ENCODE data around the gene MKNK2.
A peak's percentile ranks its signal among the peaks of the same experiment; 100 is the strongest.

Gene MKNK2

DNA sequence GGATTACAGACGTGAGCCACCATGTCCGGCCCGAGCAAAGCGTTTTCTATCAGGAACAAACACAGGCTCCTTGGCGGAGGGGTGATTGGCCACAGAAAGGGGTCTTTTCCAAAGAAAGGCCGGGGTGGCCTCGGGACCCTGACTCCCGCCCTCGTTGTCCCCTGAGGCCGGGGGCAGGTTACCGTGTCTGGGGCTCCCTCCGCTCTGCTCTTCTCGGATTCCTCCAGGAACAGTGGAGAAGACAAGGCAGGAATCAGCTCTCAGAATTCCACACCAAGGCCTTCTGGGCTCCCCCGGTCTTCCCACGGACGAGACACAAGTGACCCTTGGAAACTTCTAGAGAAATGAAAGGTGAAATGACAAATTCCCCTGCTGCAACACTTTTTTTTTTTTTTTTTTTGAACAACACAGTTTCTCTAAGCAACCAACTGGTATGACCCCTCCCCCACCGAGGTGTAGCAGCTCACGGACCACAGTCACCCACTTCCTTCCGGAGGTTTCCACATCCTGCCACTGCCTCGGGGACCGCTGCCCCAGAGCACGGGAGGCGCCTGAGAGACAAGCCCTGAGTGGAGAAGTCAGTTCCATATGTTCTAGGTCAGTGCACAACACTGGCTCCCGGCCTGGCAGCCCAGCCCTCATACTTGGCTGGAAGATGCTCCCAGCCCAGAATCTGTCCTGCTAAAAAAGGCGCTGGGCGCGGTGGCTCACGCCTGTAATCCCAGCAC, 34.1 kb upstream of the MKNK2 start:
- DNase-seq (ENCODE audit: low read depth in 2 of 2) = peak; percentile 33 to 64
- no peak for TF ChIP-seq CTCF (IDR thresholded peaks at IDR 0.05; ENCODE audit: low read depth, low read length)
- H3K4me3 ChIP-seq (replicated peaks in 1 of 2; ENCODE audit: low read depth in 2 of 2, low read length in 2 of 2) = no peak overlapping the region

- no peak for TF ChIP-seq CTCF (IDR thresholded peaks at IDR 0.05; ENCODE audit: low read depth, low read length)
- no peak for DNase-seq (ENCODE audit: low read depth in 2 of 2)
- H3K4me3 ChIP-seq (replicated peaks in 1 of 2; ENCODE audit: low read depth in 2 of 2, low read length in 2 of 2) = no peak overlapping the region
Observed at GRCh38 chr19:2083174-2083854, 32.3 kb upstream of the MKNK2 start.

DNA sequence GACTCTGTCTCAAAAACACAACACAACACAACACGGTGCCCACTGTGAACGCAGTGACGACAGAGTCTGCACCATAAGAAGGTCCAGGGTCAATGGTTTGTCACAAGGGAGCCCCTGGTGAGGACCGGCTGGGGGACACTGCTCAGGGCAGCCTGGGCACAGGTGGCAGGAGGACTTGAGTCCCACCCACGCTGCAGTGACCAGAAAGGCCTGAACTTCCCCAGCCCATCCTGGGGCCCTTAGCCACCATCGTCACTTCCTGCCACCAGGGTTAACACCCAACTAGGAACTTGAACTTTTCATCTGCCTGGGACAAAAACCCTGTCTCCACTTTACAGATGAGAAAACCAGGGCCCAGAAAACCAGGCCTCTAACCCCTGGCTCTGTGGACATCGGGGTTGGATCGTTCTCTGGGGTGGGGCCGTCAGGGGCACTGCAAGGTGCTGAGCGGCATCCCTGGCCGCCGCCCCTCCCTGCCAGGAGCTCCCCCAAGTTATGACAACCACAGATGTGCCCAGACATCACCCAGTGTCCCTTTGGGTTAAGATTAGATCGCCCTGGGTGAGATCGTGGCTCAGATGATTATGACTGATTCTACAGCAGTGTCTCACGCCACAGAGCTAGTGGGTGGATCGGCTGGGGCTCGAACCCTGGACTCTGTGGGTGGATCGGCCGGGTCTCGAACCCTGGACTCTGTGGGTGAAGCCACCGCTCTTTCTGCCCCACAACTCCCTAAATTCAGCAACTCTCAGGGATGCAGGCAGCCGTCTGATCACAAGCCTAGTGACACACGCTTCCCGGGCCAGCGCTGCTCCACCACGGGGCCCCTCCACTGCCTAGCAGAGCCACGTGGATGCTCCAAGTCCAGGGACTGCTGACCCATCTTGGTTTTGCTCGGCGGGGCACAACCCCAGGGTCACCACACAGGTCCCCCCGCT, 31.1 kb upstream of the MKNK2 start:
- no peak for DNase-seq (ENCODE audit: low read depth in 2 of 2)
- no peak overlapping the region for H3K4me3 ChIP-seq (replicated peaks in 1 of 2; ENCODE audit: low read depth in 2 of 2, low read length in 2 of 2)
- no peak for TF ChIP-seq CTCF (IDR thresholded peaks at IDR 0.05; ENCODE audit: low read depth, low read length)

- no peak for DNase-seq (ENCODE audit: low read depth in 2 of 2)
- TF ChIP-seq CTCF (IDR thresholded peaks at IDR 0.05; ENCODE audit: low read depth, low read length) = no peak
- no peak overlapping the region for H3K4me3 ChIP-seq (replicated peaks in 1 of 2; ENCODE audit: low read depth in 2 of 2, low read length in 2 of 2)
Observed at GRCh38 chr19:2080336-2080988, 29.4 kb upstream of the MKNK2 start.

- H3K4me3 ChIP-seq (replicated peaks in 1 of 2; ENCODE audit: low read depth in 2 of 2, low read length in 2 of 2) = no peak overlapping the region
- no peak for DNase-seq (ENCODE audit: low read depth in 2 of 2)
- TF ChIP-seq CTCF (IDR thresholded peaks at IDR 0.05; ENCODE audit: low read depth, low read length) = no peak
Observed at GRCh38 chr19:2079865-2080301, 28.8 kb upstream of the MKNK2 start.
